NK-92 treated with Interleukin-12 subunit alpha and Interleukin-12 subunit beta, amount 100 ng/mL, for 24 hours (cell line): ENCODE data around the gene XPO6.

Experiments
- DNase-seq: peaks from one replicate; lab custom pipeline; 2025; lab: John Stamatoyannopoulos, UW

The XPO6 gene

DNA sequence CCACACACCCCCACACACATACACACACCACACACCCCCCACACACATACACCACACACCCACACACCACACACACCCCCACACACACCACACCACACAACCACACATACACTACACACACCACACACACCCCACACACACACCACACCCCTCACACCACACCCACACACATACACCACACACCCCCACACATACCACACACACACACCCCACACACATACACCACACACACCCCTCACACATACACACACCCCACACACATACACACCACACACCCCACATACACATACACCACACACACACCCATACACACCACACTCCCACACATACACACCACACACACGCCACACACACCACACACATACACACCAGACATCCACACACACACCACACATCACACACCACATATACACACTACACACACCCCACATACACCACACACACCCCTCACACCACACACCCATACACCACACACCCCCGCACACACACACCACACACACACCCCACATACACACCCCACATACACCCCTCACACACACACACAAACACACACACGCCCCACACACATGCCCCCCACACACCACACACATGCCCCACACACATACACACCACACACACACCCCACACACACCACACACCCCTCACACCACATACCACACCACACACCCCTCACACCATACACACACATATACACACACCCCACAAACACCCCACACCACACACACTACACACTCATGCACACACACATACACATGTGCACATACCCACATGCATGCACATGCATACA is 122.4 kb downstream of the XPO6 start:
- no peak for DNase-seq

DNA sequence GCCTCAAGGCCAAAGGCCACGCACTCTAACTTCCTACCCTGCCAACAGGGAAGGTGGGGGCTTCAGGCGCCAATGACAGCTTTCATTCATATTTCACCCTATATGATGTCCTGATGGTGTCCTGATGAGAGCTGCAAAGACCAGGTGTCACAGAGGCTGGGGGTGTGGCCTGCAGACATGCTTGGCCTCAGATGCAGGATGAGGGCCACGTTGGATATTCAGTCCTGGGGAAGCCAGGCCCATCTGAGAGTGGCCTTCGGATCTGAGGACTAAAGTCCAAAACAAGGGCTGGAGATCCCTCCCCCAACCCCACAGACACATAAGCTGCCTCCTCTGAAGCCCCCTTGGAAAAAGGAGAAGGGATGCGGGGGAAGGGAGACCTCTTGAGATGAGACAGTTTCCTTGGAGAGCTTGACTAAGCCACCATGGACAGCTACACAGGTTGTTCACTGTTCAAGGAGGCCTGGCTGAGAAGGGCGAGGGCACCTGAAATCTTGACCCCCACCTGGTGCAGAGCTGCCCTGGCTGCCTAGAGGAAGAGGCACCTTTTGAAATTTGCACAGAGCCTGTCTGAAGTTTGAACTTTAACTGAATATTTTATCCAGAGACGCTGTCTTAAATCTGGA is 124.0 kb downstream of the XPO6 start:
- DNase-seq, result no peak

DNA sequence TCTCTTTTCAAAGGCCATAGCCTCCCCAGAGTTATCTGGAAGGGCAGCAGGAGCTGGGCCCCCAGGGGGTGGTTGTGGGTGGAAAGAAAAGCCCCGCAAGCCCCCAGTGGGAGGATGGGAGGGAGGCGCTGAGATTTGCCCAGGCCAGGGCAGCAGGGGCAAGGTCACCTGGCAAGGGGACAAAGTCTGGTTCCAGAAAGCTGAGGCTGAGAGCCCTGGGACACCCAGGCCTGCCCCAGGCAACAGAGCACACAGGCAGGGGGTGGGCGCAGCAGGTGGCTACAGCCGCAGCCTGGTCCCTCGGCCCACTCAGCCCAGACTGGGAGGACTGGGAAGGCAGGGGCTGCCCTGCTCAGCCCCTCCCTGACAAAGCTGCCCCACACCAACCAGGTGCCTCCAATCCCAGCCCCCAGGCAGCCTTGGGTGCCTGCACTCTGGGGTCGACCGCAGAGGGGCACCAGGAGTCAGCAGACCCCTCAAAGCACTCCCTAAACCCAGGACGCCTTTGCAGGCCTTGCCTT is 124.6 kb downstream of the XPO6 start:
- no peak for DNase-seq

DNA sequence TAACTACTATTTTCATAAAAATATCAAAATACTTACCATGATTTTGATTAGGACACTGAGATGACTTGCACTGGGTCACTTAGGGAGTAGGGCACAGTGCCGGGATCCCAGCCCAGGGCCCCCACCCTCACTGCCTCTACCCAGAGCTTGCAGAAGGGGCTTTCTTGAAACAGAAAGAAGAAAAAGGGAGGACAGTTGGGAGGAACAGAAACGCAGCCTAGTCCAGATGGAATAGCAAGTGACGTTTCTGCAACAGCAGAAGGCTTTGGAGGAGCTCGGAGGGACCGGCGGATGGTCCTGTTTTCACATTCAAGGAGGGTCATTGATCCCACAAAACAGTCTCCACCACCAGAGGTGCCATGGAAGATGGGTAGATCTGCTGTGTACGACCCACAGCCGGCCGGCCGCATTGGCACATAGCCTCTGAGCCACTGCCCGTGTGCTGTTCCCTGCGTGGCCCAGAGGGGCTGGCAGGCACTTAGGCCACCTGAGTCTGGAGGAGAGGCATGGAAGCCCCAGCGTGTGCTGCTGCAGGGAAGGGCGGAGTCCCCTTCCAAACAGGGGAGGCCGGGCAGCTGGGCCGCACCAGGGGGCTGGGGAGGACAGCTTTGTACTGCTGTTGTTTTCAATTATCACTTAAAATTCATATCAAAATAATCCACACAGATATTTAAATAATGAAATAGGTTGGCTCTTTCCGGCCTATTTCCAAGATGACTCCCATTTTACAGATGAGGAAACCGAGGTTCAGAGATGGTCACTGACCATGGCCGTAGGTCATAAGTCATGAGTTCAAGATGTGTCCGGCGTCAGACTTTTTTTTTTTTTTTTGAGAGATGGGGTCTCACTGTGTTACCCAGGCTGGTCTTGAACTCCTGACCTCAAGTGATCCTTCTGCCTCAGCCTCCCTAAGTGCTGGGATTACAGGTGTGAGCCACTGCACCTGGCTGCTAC is 125.3 kb downstream of the XPO6 start:
- DNase-seq, result no peak

DNA sequence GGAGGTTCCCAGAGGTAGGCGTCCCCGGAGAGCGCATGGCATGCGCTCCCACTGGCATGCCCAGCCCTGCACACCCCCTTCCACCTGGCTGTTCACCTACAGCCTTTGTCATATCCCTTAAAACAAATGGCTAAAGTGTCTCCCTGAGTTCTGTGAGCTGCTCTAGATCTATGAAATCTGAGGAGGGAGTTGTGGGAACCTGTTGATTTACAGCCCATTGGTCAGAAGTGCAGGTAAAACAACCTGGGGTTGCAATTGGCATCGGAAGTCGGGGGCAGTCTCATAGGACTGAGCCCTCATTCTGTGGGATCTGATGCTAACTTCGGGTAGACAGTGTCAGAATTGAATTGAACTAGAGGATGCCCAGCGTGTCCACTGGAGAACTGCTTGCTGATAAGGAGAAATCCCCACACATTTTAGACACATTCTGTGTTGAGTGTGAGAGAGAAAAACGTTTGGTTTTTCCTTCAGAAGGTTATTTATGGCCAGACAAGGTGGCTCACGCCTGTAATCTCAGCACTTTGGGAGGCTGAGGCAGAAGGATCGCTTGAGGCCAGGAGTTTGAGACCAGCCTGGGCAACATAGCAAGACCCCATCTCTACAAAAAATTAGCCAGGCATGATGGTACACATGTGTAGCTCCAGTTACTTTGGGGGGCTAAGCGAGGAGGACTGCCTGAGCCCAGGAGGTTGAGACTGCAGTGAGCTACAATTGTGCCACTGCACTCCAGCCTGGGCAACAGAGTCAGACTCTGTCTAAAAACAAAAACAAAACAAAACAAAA is 126.2 kb downstream of the XPO6 start:
- DNase-seq, result no peak

DNA sequence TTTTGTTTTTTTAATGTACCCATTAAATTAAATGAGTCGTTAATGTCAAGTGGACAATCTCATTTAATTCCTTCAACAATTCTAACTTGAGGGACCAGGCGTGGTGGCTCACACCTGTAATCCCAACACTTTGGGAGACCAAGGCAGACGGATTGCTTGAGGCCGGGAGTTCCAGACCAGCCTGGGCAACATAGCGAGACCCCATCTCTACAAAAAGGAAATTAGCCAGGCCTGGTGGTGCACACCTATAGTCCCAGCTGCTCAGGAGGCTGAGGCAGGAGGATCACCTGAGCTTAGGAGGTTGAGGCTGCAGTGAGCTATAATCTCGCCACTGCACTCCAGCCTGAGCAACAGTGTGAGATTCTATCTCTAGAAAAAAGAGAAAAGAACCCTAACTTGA is 127.6 kb downstream of the XPO6 start:
- no peak for DNase-seq

DNA sequence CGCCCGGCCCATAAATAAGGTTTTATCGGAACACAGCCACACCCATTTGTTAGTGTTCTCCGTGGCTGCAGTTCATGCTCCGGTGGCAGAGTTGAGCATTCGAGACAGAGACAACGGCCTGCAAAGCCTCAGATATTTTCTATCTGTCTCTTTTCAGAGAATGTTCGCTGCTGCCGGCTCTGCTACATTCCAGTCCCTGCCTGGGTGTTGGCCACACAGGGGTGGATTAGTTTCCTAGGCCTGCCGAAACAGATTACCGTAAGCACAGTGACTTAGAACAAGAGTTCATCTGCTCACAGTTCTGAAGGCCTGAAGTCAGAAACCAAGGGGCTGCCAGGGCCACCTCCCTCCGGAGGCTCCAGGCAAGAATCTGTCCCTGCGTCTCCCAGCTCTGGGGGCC is 129.1 kb downstream of the XPO6 start:
- no peak for DNase-seq

DNA sequence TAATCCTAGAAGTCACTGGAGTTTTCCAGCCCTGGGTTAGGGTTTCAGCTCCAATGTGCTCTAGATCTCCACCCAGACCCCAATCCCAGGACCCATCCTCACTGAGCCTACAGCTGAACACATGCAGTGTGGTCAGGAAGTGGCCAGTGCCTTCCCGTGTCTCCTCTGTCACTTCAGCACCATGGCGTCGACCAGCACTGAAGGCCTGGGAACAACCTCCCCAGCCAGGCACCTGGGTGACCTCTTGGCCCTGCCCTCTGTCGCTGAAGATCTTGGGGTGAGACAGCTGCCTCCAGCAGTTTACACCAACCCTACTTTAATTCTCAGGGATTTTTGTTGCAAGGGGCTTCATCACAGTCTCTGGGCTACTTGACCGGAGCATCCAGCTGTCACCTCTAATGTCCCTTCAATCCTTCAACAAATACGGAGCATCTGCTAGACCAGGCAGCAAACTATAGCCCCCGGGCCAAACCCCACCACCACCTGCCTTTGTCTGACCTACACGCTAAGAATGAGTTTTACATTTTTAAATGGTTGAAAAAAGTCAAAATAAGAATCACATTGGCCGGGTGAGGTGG is 130.3 kb downstream of the XPO6 start:
- DNase-seq, result no peak

DNA sequence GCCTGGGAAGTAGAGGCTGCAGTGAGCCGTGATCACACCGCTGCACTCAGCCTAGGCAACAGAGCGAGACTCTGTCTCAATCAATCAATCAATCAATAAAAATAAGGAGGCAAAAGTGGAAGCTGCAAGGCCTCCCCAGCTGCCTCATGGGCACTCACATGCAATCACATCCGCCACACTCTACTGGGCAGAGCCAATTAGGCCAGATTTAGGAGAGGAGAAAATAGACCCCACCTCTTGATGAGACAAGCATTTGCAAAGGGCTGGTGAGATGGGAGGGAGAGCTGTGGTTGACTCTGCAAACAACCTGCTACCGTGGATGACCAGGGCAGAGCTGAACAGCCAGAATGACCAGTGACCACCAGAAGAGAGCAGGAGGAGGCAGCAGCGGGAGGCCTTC is 133.5 kb downstream of the XPO6 start:
- DNase-seq, result no peak

DNA sequence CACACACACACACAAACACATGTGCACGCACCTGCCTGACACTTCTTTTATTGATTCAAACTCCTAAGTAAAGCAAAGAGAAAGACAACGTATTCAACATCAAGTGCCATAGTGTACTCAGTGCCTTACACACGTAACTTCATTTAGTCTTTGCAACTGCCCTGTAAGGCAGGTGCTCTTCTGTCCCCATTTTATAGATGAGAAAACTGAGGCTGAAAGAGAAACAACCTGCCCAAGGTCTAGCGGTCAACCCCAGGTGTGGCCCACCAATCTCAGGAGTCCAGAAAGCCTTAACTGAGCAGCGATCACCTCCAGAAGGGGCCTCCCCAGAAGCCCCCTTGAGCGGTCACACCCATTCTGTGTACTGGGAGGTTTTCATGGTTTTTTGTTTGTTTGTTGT is 137.9 kb downstream of the XPO6 start:
- no peak for DNase-seq

DNA sequence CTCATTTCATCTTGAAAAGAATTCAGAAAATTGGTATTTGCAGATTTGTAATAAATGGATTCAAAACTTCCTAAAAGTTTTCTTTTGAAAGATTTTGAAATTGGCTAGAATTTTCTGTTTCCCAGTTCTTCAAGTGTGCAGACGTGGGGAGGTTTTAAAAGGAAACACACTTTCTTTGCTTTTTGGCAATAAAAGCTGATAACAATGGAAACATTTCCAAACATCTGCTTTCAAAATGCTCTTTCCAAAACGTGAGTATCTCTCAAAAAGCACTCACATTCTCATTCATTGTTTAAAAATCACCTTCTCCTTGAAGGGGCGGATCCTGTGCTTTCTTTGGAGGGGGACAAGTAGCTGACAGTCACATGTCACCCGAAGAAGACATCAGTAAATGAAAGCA is 139.7 kb downstream of the XPO6 start:
- DNase-seq, result no peak

DNA sequence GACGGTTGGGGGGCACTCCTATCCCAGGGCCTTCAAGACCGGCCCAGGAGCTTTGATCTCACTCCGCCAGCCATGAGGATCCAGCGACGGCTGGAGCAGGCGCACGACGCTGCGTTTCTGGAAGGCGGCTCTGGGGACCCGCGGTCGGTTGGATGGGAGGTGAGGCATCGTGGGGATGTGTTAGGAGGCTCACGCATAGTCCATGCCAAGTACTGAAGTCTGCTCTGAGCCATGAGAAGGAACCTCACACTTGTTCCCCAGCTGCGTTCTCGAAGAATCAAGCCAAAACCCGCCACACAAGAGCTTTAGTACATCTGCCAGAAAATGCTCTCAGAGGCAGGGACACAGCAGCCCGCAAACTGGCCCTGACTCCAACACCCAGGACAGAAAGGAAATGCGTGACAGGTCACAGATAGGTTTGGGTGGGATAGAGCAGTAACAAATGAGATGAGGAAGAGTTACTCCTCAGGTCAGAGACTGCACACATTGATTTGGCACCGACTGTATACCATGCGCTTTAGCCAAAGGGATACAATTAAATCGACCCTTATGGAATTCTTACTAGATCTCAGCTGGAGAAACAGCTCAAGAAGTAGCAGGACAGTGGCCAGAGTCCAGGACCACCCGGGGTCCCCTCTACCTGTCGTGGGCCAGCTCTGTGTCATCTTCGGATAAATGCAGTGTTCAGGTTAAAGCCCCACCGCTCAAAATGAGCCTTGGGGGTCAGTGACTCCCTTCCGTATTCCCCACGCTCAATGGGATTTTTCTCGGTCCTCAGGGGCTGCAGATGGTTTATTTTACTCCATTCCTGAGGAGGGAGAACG is 141.6 kb downstream of the XPO6 start:
- no peak for DNase-seq

DNA sequence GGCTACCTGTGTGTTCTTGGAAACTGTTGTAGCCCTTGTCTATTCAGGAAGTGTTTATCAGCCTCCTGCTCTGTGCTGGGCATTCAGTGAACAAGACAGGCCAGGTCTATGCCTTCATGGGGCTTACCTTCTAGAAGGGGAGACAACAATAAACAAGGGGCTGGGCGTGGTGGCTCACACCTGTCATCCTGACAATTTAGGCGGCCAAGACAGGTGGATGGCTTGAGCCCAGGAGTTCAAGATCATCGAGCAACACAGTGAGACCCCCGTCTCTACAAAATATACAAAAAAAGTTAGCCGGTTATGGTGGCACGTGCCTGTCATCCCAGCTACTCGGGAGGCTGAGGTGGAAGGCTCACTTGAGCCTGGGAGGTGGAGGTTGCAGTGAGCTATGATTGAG is 142.8 kb downstream of the XPO6 start:
- DNase-seq, result no peak

DNA sequence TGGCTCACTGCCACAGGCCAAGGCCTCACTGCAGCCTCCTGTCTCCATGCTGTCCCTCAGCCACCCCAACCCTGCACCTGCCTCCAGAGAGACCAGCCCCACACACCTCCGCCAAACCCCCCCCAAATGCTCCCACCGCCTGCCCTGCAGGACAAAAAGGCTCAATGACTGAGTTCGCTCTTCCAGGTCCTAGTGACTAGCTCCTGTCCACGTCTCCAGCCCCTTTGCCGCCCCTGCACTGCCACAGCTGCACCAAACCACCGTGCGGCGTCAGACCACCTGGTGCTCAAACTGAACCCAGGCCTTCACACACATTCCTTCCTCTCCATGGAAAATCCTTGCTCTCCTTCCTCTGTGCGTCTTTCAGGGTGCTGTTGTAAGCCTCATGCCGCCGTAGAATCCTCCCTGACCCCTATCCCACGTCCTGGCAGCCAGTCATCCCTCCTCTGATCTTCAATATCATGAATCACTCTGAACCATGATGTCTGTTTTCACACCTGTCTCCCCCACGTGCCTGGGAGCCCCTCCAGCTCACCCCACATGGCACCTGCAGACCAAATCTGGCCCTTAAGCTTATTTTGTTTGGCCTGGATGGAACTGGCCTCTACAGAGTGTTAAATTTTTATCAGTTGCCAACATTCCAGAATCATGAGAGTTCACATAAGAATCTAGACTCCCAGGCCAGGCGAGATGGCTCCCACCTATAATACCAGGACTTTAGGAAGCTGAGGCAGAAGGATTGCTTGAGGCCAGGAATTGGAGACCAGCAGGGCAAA is 144.0 kb downstream of the XPO6 start:
- no peak for DNase-seq

DNA sequence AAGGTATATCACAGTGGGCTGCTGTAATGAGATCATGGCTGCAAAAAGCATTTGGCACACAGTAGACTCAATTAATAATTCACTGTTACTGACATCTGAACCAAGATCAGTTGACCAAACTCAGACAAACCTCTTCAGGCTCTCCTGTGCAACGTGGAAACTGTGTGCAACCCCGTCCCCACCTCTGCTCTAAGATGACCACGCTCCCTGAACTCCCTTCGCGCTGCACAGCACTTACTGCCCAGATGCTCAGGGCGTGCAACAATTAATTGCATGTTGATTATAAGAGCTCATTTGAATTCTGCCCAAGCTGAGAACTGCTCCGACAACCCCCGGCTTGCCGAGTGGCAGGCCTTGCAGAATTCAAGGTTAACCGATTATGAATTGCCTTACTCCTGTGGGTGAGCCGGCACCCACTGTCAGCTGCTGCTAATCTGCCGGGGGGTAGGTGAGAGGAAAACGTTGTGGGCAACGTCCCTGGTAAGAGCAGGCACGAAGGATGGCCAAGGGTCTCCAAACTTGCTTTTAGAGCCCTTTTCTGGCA is 147.0 kb downstream of the XPO6 start:
- DNase-seq, result no peak

DNA sequence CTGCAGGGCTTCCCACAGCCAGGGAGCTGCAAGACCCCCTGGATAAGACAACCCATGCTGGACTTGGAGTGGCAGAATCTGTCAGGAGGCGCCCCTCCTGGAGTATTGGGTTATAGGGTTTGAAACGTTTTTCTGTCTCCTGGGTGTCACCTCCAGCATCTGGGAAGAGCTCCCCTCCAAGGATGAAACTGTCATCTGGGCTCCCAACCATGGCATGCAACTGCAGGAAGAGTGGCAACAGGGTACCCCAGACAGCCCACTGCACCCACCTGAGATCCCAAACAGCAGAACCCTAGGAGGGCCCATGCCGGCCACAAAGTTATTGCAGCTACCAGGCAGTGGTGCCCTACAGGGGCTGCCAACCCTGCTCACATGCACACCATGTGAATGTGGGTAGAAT is 147.6 kb downstream of the XPO6 start:
- no peak for DNase-seq

DNA sequence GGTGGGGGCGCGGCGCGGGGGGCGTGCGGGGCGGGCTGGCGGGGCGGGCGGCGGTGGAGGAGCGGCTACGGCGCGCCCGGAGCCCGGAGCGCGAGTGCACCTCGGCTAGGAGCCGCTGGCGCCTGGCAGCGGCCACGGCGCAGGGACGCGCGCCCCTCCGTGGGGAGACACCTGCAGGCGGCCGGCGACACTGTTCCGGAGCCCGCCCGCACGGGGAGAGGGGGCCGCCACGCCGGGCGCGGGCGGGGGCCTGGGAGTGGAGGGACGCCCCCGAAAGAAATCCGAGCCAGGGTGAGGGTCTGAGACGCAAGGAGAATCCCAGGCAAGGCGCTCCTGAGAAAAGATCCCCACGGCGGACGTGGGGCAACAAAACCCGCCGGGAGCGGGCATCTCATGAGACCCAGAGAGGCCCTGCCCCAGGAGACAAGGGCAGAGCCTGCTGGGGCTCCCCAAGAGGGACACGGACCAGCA is 148.1 kb downstream of the XPO6 start, which contains the start of gene GSG1L:
Gene GSG1L, minus strand, starts transcription at position 124 of the 471 bp plus-strand sequence. CDS start 290 bp downstream, outside the sequence.
- DNase-seq, result no peak

DNA sequence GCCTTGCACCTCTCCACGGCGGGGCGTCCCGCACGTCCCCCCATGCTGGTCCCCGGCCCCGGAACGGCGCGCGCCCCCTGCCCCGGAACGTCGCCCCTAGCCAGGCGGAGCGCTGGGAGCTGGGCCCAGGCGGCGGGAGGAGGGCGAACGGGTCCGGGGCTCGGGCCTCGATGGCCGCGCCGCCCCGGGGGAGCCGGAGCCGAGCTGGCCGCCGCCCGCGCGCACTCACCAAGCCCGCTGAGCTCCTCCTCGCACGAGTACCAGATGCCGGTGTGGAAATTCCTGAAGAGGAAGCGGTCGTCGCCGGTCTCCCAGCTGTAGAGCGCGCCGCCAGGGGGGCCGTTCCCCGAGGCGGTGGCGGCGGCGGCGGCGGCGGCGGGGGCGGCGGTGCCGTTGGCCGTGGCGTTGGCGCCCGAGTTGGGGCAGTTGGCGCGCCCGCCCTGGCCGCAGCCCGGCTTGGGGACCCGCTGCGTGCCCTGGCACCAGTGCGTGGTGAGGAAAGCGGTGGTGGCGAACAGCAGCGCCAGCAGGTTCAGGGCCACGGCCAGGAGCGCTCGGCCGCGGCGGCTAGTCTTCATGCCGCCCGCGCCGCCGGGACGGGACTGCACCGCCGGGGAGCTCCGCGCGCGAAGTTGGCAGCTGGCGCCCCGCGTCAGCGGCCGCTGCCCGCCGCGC is 148.8 kb downstream of the XPO6 start:
- DNase-seq, result no peak
